ENCODE measurements around the gene SRL.
A peak's percentile ranks its signal among the peaks of the same experiment; 100 is the strongest.
"Not testable (repeated sequence)": the region's sequence is repeated elsewhere in the genome, so short reads cannot be mapped to it uniquely, and the experiment has no call there.

The SRL gene

DNA sequence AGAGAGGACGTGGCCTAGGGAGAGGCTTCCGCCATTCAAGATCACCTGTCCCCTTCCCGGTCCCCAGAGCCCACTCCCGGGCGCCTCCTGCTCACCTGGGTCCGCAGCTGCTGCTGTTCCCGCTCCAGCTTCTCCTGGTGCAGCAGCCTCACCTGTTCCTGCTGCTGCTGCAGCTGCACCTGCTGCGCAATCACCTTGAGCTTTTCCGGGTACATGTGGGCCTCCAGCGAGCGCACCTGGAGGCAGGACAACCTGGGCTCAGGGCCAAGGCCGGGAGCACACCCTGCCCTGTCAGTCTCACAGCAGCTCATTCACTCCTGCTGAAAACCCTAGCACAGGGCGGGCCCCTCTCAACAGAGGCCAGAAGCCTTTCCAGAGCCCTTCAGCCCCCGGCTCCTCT, 18.5 kb upstream of the SRL start:
- DNase-seq = no peak

DNA sequence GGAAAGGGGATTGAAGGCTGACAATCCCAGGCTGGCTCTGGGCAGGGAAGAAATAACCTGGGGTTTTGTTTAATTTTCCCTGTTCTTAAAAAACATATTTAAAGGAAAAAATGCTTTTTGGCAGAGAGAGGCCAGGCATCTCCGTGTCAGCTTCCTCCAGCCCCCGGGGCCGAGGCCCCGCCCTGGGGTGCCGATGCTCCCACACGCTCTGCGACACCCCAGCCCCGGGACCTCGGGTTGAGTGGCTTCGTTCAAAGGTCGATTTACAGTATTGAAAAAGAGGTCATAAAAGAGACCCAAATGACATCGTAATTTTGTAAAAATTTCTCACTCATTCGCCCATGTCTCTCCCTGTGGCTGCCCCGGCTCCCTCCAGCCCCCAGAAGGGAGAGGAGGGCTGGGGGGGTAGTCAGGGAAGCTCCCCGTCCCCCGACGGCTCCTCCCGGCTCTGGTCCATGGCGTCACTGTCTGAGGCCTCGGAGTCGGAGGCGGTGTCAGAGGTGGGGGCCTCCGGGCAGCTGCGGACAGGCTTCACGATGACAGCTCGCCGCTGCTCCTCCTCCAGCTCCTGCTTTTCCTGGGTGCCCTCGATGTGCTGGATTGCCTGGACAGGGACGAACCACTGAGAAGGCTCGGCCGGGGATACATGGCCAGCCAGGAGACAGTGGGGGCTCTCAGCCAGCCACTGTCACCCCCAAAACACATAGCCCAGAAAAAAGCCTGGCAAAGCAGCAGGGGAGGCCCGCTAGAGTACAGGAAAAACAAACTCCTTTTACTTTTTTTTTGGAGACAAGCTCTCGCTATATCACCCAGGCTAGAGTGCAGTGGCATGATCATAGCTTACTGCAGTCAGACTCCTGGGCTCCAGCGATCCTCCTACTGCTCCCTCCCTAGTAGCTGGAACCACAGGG, 16.0 kb upstream of the SRL start:
- no peak for DNase-seq

DNA sequence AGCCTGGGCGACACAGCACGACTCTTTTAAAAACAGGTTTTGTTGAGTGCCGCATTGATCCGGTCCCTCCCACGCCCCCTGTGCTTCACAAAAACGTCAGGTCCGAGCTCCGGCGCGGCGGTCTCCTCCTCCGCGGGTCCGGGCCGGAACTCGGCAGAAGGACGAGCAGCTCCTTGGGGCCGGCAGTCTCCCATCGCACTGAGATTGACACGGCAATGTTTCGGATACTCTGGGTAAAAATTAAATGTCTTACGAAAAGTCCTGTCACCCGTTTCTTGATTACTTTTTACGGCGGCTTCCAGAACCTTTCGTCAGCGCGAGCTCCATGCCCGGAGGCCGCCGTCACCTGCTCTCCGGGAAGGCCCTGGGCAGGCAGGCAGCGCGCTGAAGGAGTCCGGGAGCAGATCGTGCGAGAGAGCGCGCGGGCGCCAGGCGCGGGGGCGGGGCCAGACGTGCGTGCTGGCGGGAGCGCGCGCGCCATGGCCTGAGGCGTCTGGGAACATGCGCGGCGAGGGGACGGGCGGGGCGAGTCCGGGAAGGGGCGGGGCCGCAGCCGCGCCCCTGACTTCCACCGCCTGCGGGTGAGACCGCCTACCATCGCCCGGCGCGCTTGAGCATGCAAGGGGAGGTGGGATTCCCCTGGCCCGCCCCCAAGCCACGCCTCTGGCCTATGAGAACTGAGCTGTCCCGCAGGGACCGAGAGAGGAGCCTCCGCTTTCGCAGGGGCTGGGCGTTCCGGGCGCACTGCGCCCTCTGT, 11.7 kb upstream of the SRL start:
- peak; percentile 99 for DNase-seq

DNA sequence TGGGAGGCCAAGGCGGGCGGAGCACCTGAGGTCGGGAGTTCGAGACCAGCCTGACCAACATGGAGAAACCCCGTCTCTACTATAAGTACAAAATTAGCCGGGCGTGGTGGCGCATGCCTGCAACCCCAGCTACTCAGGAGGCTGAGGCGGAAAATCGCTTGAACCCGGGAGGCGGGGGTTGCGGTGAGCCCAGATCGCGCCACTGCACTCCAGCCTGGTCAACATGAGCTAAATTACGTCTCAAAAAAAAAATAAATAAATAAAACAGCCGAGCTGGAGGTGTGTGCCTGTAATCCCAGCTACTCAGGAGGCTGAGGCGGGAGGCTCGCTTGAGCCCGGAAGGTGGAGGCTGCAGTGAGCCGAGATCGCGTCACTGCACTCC, 11.1 kb upstream of the SRL start:
- DNase-seq = not testable (repeated sequence)

DNA sequence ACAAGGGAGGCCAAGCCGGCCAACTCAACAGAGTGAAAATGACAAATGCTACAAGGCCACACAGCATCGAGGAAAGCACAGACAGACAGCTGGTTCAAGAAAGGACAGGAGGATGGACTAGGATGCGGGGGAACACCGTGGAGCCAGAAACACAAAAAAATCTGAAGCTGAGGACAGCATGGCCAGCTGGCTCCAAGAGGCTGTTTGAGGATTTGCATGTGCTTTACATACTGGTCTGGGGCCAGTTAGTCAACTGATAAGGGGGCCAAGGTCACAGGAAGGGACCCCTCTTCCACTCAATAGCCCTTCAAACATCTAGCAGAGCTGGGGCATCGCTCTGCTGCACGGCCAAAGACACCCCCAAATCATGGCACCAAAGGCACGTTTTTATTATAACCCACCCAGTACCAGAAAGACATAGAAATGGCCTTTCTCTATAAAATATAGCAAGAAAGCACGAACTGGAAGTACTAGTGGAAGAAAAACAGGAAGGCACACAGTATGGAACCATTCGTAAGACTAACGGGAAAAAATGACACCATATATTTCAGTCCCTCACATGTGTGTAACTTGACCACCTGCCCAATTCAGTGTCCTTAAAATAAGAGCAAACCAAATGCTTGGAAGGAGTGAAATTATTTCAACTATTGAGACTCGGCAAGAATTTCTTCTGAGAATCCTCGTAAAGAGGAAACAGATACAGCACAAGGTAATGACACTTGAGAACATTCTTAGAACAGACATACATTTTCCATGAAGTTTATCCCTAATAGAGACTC, 7.8 kb upstream of the SRL start:
- no peak for DNase-seq

DNA sequence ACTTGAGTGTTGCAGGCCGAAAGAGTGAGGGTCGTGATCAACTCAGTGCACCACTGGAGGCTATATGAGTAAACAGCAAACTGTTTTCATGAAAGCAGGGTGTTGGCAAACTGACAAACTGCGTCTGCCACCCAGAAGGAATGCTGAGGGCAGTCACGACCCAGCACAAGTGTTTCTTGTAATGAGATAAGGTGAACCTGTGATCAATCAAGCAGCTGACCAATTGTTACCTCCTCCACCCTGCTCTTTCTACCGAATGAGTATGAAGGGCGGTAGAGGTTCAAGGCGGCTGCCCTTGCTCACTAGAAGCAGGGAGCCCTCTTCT, 5.5 kb upstream of the SRL start:
- no peak for DNase-seq

DNA sequence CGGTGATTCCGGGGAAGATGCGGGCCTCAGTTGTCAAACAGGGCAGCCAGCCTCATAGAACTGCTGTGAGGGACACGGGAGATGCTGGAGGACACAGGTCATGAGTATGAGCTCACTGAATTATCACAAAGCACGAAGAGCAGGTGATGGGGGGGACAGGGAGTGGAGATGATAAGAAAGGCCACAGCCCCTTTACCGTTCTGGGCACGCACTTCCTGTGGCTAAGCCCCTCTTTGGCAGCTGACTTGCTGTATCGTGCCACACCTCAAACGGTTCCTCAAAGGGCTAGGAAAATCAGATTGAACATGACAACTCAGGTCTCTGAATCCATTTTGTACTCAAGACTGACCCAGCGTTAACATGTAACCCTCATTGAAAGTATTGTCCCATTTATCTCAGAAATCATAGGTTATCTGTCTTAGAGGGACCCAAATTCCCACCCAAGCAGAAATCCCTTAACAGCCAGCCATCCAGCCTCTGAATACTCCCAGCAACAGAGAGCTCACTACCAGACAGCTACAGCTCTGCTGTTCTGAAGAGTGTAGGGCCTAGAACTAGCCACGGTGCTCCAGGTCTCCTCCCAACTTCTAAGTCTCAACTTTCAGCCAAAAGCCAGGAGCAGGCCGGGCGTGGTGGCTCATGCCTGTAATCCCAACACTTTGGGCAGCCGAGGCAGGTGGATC, 5.0 kb upstream of the SRL start:
- no peak for DNase-seq

DNA sequence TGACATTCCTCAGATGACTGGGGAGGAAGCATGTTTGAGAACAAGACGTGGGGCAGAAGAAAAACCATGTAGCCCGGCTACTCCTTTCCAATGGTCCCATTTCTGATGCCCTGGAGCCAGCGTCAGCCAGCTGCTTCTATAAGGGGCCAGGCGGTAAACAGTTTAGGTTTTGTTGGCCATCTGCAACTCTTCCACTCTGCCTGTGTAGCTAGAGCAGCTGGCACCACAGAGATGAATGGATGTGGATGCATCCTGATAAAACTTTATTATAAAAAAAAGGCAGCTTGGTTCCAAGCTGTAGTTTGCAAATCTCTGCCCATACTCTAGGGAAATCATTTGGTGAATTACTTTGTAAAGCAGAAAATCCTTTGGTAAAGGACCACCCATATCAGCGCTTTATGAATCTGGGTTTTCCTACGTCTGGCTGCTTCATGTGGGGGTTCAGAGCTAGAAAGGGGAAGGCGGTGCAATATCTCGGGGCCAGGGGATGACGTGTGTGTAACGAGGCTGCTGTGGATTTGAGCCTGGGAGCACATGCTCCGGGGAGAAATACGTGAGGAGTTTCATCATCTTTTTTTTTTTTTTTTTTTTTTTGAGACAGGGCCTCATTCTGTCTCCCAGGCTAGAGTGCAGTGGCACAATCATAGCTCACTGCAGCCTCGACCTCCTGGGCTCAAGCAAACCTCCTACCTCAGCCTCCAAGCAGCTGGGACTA, 3.4 kb upstream of the SRL start:
- no peak for DNase-seq

DNA sequence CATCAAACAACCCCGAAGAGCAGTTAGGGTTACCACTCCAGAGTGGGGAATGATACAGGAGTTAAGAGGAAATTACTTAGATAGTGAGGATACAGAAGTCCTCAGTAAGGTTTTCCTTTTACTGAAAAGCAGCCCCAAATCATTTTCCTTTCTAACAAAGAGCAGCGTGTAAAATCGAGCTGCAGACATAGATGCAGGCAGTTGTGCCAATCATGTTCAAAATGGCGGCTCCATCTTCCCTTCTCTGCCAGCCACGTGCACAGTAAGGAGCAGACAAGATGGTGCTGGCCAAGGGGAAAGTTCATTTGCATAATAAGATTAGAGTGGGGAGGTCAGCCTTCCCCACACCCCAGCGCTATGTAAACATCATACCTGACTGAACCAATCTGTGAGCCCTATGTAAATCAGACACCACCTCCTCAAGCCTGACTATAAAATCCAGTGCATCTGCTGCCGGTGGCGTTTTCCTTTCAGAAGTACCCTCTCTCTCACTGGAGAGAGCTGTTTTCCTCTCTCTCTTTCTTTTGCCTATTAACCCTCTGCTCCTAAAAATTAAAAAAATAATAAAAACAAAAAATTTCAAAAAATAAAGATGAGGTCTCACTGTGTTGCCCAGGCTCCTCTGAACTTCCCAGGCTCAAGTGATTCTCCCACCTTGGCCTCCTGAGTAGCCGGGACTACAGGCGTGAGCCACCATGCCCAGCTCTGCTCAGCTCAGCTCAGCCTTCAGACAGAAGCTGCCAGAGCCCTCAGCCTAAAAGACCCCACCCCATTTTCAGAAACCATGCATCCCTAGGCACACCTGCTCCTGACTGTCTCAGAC, 2.6 kb upstream of the SRL start:
- no peak for DNase-seq

DNA sequence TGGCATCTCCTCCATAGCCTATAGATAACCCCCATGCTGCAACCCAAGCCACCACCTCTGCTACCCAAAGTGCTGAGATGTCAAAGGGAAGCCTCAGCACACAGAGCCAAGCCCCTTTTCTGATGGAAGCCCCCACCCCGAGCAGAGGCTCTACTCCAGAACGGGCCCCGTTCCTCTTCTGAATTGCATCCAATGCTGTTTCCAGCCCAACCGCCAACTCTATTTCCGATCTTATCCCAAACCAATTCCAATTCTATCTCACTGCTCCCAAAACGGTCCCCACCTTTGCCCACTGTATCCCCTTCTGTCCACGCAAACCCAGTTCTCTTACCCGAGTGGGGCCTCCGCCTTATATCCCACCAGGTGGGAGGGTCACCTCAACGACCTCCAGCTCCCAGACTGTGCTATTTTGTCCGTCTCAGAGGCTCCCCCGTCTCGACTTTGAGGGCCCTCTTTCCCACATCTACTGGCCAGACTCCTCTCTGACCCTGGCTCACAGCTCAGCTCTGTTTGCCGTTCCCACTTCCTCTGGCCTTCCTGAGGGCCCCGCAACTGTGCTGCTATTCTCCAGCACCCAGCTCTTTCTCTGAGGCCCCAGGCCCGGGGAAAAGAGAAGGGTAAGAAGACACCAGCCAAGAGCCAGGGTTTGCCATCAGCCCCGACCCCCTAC, 487 bp downstream of the SRL start:
- DNase-seq = no peak

DNA sequence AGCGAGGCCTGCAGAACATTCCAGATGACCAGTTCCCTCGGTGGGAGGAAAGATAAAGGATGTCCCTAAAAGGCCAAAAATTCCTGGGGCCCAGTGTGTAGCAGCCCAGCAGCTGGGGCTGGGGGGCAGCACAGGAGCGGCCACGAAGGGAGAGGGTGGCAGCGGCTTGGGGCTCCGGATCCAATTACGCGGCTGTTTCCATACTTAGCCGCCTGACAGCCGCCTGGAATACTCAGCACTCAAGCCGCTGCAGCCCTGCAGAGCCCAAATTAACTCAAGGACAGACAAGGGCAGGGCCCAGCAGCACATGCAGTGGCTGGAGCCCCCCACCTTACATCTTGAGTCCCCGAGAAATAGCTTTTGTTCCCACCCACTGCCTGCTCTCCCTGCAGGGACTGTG, 1.3 kb downstream of the SRL start:
- DNase-seq = no peak

DNA sequence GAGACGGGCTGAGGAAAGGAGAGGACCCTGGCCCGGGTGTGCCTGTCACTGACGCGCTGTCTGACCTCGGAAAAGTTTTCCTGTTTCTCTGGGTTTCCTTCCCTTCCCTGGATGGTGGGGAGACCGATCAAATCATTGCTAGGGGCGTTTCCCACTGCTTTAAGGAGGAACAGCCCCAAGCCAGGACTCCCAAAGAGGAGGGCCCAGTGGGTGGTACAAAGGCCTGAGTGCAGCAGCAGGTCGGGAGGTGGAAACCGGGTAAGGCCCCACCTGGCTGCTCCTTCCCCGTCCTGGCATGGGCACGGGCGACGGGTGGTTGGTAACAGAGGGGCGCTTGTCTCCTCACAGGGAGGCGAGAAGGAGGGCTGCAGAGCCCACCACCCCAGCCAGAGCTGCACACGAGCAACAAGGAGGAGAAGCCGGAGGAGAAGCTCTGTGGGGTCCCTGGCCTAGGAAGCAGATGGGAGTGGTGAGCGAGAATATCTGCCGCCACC, 2.2 kb downstream of the SRL start:
- no peak for DNase-seq

DNA sequence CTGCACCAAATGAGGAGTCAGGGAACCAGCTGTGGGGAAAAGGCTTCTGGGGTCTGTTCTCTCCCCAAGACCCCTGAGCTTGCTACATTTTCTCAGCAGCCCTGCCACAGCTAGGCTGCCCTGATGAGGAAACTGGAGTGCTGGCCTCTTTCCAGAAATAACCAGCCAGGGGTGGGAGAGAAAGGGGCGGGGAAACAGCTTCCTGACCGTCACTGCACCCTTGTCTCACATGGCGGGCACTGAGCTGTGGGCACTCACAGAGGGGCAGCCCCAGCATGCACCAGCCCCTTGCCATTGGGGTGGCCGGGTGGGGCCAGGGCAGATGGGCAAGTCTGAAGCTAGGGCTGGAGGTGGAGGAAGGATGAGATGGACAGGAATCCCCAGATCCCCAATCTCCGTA, 2.9 kb downstream of the SRL start:
- no peak for DNase-seq

DNA sequence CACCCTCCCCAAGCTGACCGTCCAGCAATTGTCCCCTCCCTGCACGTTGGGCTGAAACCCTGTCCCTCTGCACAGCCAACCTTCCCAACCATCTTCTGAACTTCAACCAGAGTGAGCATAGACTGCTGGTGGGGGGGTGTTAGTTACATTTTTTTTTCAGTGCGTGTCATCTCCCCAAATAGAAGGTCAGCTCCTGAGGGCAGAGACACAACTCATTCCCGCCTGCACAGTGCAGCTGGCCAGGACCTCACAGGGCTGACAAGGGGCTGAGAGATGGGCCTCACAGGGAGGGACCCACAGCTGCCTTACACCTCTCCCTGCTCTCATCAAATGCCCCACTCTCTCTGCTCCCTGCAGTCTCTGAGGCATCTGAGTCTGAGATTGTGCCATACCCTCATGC, 8.4 kb downstream of the SRL start:
- no peak for DNase-seq

DNA sequence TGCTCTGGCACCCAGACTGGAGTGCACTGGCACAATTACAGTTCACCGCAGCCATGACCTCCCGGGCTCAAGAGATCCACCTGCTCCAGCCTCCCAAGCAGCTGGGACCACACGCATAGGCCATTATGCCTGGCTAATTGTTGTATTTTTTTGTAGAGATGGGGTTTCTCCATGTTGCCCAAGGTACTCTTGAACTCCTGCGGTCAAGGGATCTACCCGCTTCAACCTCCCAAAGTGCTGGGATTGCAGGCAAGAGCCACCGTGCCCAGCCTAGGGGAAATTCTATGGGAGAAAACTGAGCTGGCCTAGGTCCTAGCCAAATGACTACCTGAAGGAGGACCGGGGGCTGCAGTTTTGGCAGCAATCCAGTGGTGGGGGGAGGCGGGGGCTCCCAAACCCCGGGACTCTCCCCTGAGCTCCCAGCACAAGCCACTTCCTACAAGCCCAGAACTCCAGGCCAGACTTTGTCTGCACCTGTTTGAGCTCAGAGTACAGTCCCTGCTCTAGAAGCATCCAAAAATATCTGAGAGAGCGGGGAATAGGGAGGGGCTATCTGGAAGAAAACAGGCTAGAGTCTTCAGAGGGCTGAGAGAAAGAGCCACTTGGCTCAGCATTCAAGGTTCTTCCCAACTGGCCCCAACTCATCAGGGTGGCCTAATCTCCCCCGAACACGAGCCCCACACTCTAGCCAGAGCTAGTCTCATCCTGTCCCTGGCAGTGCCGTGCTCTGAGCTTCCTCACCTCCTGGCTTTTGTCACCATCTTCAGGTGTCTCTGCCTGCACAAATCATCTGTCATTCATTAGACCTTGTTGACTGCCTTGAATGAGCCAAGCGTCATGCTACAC, 9.1 kb downstream of the SRL start:
- DNase-seq = no peak

DNA sequence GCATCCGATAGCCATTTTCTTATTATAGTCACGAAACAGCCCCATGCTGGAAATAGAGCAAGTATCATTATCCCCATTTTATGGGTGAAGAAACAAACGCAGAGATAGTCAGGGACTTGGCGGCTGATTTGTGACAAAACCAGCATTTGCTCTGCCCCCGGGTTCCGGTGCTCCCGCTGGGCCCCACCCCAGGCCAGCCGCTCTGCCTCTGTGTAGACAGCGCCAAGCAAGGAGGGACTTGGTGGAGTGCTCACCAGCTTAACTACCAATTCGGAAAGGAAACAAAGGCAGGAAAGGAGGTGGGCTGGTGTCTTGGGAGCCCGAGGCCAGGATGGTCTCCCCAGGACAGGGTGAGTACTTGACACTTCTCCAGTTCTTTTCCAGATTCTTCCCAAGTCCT, 10.0 kb downstream of the SRL start:
- DNase-seq = no peak

DNA sequence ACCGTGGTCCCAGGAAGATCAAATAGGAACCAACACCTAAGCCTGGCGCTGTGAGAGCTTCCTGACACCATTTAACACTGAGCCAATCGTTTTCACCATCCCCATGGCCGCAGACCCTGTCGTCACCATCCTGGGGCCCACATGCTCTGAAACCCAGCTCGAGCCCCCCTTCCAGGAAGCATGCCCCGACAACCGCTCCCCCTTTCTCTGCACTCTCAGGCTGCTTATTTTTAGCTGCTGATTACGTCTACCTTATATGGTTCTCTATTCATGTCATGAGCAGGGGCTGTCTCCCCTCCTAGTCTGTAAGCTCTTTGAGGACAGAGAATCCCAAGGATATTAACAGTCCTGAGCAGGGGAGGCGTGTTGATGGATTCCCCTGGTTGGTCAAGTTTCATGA, 10.5 kb downstream of the SRL start:
- no peak for DNase-seq

DNA sequence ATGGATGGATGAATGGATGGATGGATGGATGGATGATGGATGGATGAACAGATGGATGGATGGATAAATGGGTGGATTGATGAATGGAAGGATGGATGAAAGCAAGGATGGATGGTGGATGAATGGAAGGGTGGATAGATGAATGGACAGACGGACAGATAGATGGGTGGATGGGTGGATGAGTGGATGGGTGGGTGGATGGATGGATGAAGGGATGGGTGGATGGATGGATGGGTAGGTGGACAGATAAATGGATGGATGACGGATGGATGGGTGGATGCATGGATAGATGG, 14.9 kb downstream of the SRL start:
- DNase-seq = no peak

DNA sequence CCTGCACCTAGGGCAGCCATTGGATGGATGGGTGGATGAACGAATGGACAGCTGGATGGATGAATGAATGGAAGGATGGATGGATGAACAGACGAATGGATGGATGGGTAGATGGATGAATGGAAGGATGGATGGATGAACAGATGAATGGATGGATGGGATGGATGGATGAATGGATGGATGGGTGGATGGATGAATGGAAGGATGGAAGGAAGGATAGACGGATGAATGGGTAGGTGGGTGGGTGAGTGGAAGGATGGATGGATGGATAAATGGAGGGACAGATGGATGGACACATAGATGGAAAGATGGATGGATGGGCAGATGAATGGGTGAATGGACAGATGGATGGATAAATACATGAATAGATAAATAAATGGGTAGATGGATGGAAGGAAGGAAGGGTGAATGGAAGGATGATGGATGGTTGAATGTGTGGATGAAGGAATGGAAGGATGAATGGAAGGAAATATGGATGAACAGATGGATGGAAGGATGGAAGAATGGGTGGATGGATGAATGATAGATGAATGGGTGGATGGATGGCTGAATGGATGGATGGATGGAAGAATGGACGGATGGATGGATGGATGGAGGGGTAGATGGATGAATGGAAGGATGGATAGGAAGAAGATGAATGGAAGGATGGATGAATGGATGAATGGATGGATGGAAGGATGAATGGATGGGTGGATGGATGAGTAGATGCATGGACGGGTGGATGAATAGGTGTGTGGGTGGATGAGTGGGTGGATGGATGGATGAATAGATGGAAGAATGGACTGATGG, 15.4 kb downstream of the SRL start:
- no peak for DNase-seq
